ENCODE data around the gene TCF4. TPM values are rescaled to one million over a fixed set of nuclear protein-coding genes. Genes with fewer than 3 reads are reported as not detected.

The TCF4 gene
- total and polyA plus RNA-seq, 2 experiments from 2014 or later: 77.7 to 89.2 TPM

DNA sequence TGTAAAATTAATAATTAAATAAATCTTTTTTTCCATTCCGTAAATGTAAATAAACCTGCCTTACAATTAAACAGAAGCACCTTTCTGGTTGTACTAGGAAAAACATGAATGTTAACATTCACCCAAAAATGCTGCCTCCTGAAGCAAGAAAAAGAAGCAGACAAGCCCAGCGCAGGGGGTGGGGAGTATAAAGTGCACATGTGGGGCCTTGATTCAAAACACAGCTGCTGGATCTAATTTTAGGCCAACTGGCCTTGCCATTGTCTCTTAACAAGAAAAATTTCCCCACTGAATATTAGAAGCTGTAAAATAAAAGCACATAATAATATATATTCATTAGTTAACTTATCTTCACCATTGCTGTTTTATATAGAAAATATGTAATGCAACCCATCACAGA lies 28.3 kb downstream of the TCF4 start (continued):
- TF ChIP-seq, protein P1, sequence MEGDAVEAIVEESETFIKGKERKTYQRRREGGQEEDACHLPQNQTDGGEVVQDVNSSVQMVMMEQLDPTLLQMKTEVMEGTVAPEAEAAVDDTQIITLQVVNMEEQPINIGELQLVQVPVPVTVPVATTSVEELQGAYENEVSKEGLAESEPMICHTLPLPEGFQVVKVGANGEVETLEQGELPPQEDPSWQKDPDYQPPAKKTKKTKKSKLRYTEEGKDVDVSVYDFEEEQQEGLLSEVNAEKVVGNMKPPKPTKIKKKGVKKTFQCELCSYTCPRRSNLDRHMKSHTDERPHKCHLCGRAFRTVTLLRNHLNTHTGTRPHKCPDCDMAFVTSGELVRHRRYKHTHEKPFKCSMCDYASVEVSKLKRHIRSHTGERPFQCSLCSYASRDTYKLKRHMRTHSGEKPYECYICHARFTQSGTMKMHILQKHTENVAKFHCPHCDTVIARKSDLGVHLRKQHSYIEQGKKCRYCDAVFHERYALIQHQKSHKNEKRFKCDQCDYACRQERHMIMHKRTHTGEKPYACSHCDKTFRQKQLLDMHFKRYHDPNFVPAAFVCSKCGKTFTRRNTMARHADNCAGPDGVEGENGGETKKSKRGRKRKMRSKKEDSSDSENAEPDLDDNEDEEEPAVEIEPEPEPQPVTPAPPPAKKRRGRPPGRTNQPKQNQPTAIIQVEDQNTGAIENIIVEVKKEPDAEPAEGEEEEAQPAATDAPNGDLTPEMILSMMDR (conservative IDR thresholded peaks at IDR 0.05; ENCODE audit: low read depth in 2 of 2): no peak
- no peak for TF ChIP-seq ZNF114 (CRISPR knock-in tag; IDR thresholded peaks at IDR 0.05)
- TF ChIP-seq, protein P2, sequence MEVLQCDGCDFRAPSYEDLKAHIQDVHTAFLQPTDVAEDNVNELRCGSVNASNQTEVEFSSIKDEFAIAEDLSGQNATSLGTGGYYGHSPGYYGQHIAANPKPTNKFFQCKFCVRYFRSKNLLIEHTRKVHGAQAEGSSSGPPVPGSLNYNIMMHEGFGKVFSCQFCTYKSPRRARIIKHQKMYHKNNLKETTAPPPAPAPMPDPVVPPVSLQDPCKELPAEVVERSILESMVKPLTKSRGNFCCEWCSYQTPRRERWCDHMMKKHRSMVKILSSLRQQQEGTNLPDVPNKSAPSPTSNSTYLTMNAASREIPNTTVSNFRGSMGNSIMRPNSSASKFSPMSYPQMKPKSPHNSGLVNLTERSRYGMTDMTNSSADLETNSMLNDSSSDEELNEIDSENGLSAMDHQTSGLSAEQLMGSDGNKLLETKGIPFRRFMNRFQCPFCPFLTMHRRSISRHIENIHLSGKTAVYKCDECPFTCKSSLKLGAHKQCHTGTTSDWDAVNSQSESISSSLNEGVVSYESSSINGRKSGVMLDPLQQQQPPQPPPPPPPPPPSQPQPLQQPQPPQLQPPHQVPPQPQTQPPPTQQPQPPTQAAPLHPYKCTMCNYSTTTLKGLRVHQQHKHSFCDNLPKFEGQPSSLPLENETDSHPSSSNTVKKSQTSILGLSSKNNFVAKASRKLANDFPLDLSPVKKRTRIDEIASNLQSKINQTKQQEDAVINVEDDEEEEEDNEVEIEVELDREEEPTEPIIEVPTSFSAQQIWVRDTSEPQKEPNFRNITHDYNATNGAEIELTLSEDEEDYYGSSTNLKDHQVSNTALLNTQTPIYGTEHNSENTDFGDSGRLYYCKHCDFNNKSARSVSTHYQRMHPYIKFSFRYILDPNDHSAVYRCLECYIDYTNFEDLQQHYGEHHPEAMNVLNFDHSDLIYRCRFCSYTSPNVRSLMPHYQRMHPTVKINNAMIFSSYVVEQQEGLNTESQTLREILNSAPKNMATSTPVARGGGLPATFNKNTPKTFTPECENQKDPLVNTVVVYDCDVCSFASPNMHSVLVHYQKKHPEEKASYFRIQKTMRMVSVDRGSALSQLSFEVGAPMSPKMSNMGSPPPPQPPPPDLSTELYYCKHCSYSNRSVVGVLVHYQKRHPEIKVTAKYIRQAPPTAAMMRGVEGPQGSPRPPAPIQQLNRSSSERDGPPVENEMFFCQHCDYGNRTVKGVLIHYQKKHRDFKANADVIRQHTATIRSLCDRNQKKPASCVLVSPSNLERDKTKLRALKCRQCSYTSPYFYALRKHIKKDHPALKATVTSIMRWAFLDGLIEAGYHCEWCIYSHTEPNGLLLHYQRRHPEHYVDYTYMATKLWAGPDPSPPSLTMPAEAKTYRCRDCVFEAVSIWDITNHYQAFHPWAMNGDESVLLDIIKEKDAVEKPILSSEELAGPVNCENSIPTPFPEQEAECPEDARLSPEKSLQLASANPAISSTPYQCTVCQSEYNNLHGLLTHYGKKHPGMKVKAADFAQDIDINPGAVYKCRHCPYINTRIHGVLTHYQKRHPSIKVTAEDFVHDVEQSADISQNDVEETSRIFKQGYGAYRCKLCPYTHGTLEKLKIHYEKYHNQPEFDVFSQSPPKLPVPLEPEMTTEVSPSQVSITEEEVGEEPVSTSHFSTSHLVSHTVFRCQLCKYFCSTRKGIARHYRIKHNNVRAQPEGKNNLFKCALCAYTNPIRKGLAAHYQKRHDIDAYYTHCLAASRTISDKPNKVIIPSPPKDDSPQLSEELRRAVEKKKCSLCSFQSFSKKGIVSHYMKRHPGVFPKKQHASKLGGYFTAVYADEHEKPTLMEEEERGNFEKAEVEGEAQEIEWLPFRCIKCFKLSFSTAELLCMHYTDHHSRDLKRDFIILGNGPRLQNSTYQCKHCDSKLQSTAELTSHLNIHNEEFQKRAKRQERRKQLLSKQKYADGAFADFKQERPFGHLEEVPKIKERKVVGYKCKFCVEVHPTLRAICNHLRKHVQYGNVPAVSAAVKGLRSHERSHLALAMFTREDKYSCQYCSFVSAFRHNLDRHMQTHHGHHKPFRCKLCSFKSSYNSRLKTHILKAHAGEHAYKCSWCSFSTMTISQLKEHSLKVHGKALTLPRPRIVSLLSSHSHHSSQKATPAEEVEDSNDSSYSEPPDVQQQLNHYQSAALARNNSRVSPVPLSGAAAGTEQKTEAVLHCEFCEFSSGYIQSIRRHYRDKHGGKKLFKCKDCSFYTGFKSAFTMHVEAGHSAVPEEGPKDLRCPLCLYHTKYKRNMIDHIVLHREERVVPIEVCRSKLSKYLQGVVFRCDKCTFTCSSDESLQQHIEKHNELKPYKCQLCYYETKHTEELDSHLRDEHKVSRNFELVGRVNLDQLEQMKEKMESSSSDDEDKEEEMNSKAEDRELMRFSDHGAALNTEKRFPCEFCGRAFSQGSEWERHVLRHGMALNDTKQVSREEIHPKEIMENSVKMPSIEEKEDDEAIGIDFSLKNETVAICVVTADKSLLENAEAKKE (CRISPR knock-in tag; IDR thresholded peaks at IDR 0.05): no peak
- no peak for TF ChIP-seq EZH2phosphoT487 (IDR thresholded peaks at IDR 0.05; ENCODE audit: unreplicated experiment)

DNA sequence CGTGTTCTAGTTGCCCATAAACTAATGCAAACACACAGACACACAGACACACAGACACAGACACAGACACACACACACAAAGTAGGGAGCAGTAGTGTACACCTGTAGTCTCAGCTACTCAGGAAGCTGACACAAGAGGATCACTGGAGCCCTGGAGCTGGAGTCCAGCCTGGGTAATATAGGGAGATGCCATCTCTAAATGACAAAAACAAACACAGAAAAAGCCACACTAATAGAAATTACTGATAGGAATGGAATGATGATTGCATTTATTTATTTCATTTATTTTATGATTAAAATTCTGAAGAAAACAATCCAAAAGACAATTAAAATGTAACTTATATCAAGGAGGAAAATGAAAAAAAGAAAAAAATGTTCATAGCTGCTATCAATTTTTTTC lies 30.8 kb downstream of the TCF4 start:
- Histone ChIP-seq H3K4me3 (no peak overlapping the region), H3F3A (replicated peaks; ENCODE audit: low read depth) (no peaks in the 10 kb centered on the region), H2AFZ (no peak overlapping the region), H4K20me1 (replicated peaks; ENCODE audit: insufficient read depth) (peaks cover 9% of the 10 kb centered on the region; the same call in 1 of the 2 replicates), H3K27ac (ENCODE audit: low read depth) (no peak overlapping the region), H3K9me2 (ENCODE audit: insufficient read depth) (no peaks in the 10 kb centered on the region), H3K4me2 (no peak overlapping the region), H3K4me1 (ENCODE audit: insufficient read depth) (0 out of 2 replicates have a peak, but pooled peaks cover 3% of the 10 kb centered on the region), H3K27me3 (ENCODE audit: insufficient read depth) (no peaks in the 10 kb centered on the region), H3K79me2 (replicated peaks; ENCODE audit: insufficient read depth) (peaks cover 98% of the 10 kb centered on the region), H3K36me3 (ENCODE audit: insufficient read depth) (no peaks in the 10 kb centered on the region)
- peaks cover 34% of the 10 kb centered on the region for H3K4me1 Mint-ChIP-seq
- no peak overlapping the region for H3K27ac Mint-ChIP-seq
- no peak for ATAC-seq
- H3K36me3 Mint-ChIP-seq (ENCODE audit: low read depth): no peaks in the 10 kb centered on the region
- H3K4me3 Mint-ChIP-seq: no peak overlapping the region
- no peak for DNase-seq (ENCODE audit: low spot score)
- no peaks in the 10 kb centered on the region for H3K9me3 Mint-ChIP-seq
- no peaks in the 10 kb centered on the region for H3K27me3 Mint-ChIP-seq (ENCODE audit: insufficient read depth, low read depth, poor library complexity)
- TF ChIP-seq ZNF331 (CRISPR knock-in tag; IDR thresholded peaks at IDR 0.05; ENCODE audit: low read depth) (no peak), EZH2 (IDR thresholded peaks at IDR 0.05; ENCODE audit: low read depth, unreplicated experiment) (no peak), EZH2phosphoT487 (IDR thresholded peaks at IDR 0.05; ENCODE audit: unreplicated experiment) (no peak)
- TF ChIP-seq, protein P1 (conservative IDR thresholded peaks at IDR 0.05; ENCODE audit: low read depth in 2 of 2): no peak

All from GM23338 (cell line).